Endothelial cell of umbilical vein (primary cell): Measurements from ENCODE around the gene LITAFD.
"Not testable (repeated sequence)": the region's sequence is repeated elsewhere in the genome, so short reads cannot be mapped to it uniquely, and the experiment has no call there.

Source experiments
- CTCF ChIP-seq, 2 donors: IDR thresholded peaks; 1 replicate in 1 of 2; 2 replicates in 1 of 2; pipeline ENCODE4 v1.5.1; 2011; ENCODE audit warnings: low read length in 2 of 2, mild to moderate bottlenecking in 2 of 2, moderate library complexity in 2 of 2, control low read depth in 1 of 2, inconsistent platforms in 1 of 2, low read depth in 1 of 2; ENCODE audit not compliant: insufficient read depth in 1 of 2; ENCODE audit errors: extremely low read depth in 1 of 2
- EZH2 ChIP-seq: IDR thresholded peaks from 2 replicates; pipeline ENCODE4 v1.6.1; 2012; ENCODE audit warnings: borderline replicate concordance, low read depth, mild to moderate bottlenecking, moderate library complexity, low read length, inconsistent platforms; ENCODE audit not compliant: severe bottlenecking
- JUN ChIP-seq: IDR thresholded peaks from 2 replicates; pipeline ENCODE4 v1.6.1; 2011; ENCODE audit warnings: borderline replicate concordance, low read depth; ENCODE audit not compliant: insufficient read length, insufficient read depth
- MAX ChIP-seq: IDR thresholded peaks from 2 replicates; pipeline ENCODE4 v1.6.1; 2011; ENCODE audit not compliant: insufficient read depth, insufficient read length
- MYC ChIP-seq: IDR thresholded peaks from one replicate; pipeline ENCODE4 v1.6.1; 2011; ENCODE audit warnings: mild to moderate bottlenecking, low read depth, low read length
- POLR2A ChIP-seq: IDR thresholded peaks from 2 replicates; pipeline ENCODE4 v1.6.1; 2012; ENCODE audit warnings: low read depth, mild to moderate bottlenecking, control low read depth, low read length
- POLR2AphosphoS5 ChIP-seq: IDR thresholded peaks from 2 replicates; pipeline ENCODE4 v1.6.1; 2012; ENCODE audit warnings: low read depth, mild to moderate bottlenecking, control low read depth, low read length, moderate library complexity; ENCODE audit not compliant: insufficient read depth

- TF ChIP-seq POLR2A; CTCF (IDR thresholded peaks at IDR 0.05; ENCODE audit: extremely low read depth in 1 of 2, insufficient read depth in 1 of 2, low read depth in 1 of 2, low read length in 2 of 2); EZH2; POLR2AphosphoS5; JUN; MYC; MAX: not testable (repeated sequence)
Measured at GRCh38 chr16:8842016-8842415, 40.1 kb upstream of the LITAFD start.
